ENCODE data around the gene STX3.
"Not testable (repeated sequence)": the region's sequence is repeated elsewhere in the genome, so short reads cannot be mapped to it uniquely, and the experiment has no call there.

Gene STX3

DNA sequence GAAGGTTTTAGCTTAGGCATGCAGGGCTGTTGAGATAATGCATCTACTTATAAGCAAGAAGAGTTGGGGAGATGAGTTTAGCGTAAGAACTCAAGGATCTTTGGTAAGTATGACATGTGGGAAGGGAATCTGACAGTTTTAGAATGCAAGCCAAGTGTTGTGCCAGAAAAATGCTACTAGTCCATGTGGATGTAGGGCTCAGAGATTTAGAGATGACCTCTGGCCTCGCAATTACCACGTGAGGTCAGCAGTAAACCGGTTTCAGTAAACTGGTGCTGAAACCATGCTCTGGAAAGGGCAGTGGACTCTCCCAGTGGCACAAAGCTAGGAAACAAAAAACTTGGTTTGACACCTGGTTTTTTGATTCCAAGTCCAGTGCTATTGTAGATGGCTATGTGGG, 36.5 kb downstream of the STX3 start:
- no peak for DNase-seq (ENCODE audit: low read depth)

GRCh38 chr11:59792507-59792906, 37.3 kb downstream of the STX3 start:
- no peak for DNase-seq (ENCODE audit: low read depth)

- no peak for DNase-seq (ENCODE audit: low read depth)
Observed at GRCh38 chr11:59794417-59794816, 39.2 kb downstream of the STX3 start.

DNA sequence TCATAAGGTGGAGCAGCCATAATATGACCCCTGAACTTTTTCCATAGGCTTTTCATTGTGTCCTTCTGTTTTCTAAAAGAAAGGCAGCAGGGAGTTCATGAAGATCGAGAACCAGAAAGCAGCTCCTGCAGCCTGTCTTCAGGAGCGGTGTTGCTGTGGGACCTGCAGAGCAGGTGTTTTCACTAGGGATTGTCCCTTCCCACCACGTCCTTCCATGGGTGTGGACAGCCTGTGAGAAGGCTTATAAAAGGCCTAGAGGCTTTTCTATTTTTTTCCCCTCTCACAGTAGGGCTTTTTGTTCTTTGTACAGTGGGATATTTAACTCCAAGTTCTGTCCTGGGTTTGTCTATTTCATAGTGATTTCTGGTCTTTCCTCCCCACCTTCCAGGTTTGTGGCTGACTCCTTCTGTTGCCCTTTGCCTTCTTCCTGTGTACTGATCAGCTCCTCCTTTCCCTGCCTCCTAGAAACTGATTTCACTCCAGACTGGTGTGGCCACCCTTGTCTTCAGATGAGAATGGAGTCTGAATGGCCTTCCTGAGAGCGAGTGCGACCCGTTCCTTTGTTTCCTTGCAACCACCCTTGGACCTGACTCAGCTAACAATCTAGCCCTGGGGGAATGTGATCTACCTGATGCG, 45.3 kb downstream of the STX3 start:
- no peak for DNase-seq (ENCODE audit: low read depth)

DNA sequence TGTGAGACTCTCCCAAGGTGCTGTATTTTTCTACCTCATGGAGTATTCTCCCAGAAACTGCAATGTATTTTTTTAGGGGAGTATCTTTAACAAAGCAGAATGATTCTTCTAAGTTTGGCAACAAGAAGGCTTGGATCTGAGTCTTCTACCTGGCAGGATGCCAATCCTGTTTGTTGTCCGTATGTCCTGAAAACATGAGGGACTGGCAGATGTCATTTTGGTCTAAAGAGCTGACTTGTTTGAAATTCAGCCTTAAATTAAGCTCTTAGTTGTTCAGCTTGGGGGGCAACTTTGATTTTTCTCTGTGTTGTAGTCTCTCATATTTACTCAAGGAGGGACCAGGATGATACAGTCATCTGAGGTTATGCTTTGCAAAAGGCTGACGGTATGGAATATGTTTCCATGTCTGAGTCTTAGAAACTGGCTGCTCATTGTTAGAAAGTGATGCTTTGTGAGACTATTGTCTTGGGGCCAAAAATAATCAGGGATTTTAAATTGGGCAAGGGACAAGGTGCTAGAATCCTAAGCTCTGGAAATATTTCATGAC, 46.1 kb downstream of the STX3 start:
- DNase-seq (ENCODE audit: low read depth) = no peak

GRCh38 chr11:59801981-59802638, 46.9 kb downstream of the STX3 start:
- DNase-seq (ENCODE audit: low read depth) = no peak

GRCh38 chr11:59802639-59803176, 47.5 kb downstream of the STX3 start:
- DNase-seq (ENCODE audit: low read depth) = no peak

DNA sequence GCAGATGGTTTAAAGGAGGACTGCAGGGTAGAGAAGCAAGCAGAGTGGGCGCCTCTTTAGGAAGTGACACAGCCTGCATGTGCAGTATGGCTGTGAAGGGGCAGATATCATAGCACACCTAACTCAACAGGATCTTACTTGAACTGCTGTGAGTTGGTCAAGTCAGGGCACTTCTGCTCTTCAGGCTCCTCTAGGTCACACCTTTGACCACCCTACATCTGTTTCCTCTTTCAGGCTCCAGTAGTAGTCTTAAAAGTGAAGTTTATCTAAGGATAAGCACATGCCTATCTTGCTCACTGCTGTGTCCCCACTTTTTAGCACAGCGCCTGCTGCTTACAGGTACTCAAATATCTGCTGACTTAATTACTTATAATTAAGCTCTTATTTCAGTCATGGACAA, 48.9 kb downstream of the STX3 start:
- no peak for DNase-seq (ENCODE audit: low read depth)

GRCh38 chr11:59807047-59807610, 52.0 kb downstream of the STX3 start:
- no peak for DNase-seq (ENCODE audit: low read depth)

DNA sequence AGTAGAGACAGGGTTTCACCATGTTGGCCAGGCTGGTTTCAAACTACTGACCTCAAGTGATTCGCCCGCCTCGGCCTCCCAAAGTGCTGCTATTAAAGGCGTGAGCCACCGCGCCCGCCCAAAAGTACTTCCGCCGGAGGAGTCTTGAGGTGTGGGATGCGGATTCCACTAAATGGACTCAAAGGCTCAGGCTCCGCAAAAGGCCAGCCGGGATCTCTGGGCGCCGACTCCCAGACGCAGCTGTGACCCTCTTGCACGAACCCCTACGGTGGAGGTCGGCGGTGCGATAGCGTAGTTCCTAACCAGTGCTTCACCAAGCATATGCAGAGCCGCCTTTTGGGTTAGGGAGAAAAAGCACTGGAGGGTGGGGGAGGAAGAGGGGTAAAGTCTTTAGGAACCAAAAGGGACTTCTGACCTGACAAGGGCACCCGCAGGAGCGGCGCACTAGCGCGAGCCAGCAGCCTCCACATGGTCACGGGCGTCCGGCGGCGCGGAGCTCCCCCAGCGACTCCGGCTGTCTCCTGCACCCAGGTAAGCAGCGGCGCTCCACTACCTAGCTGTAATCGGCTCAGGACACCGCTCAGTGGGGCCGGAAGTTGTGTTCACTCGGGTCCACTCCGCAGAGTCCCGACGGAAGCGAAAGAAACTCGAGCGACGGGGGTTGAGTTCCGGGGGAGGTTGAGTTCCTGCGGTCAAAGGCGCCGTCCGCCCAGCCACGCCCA, 55.2 kb downstream of the STX3 start, which contains the start of gene MRPL16:
Gene MRPL16, minus strand, starts transcription at position 590 of the 722 bp plus-strand sequence. Its CDS starts 120 bp downstream, at position 470.
- DNase-seq (ENCODE audit: low read depth) = peak; percentile 81

DNA sequence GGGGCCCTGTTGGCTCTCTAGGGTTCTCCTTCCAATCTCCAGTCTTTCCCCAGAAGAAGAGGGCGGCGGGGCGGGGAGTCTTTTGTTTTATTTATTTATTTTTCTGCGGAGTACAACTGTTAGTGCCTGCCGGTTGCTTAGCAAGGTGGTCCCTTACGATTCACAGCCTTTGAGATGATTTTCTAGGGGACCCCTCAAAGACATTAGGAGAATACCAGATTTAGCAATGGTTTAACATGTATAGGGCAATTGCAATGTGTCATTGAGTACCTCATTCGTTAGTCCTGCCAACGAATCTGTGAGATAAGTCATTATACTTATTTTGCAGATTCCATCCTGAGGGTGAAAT, 55.7 kb downstream of the STX3 start:
- DNase-seq (ENCODE audit: low read depth) = no peak

- DNase-seq (ENCODE audit: low read depth) = no peak
Observed at GRCh38 chr11:59812220-59812619, 57.0 kb downstream of the STX3 start.

GRCh38 chr11:59813364-59813763, 58.2 kb downstream of the STX3 start:
- DNase-seq (ENCODE audit: low read depth) = no peak

DNA sequence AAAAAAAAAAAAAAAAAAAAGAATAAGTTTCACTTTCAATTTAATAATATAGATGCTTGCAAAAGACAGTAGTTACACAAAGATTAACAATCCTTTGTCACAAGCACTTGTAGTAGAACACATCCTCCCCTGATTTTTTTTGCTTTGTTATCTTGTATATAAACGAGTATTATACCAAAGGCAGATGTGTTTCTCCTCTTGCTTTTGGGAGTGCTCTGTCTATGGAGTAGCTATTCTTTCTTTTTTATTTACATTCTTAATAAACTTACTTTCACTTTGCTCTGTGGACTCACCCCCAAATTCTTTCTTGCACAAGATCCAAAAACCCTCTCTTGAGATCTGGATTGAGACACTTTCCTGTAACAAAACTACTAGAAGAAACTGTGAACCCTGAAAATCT, 58.8 kb downstream of the STX3 start:
- no peak for DNase-seq (ENCODE audit: low read depth)

GRCh38 chr11:59815754-59816153, 60.6 kb downstream of the STX3 start:
- DNase-seq (ENCODE audit: low read depth) = no peak

- not testable (repeated sequence) for DNase-seq (ENCODE audit: low read depth)
Observed at GRCh38 chr11:59816434-59816833, 61.3 kb downstream of the STX3 start.

DNA sequence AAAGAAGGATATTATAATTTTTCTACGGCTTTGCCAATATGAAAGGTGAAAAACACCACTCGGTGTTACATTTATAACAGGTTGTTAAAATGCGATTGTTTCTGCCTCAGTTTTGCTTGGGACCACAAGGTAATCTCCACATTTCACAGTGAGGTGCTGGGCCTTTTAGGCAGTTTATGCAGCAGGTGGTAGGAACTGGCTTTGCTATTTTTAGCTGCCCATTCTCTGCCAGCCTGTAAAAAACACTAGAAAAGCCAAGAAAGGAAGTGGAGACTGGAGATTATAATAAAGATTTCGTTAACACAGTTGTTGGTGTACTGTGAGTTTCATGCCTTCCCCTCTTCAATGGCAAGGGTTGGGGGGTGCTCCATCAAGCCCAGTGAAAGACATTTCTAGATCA, 63.4 kb downstream of the STX3 start:
- DNase-seq (ENCODE audit: low read depth) = no peak

DNA sequence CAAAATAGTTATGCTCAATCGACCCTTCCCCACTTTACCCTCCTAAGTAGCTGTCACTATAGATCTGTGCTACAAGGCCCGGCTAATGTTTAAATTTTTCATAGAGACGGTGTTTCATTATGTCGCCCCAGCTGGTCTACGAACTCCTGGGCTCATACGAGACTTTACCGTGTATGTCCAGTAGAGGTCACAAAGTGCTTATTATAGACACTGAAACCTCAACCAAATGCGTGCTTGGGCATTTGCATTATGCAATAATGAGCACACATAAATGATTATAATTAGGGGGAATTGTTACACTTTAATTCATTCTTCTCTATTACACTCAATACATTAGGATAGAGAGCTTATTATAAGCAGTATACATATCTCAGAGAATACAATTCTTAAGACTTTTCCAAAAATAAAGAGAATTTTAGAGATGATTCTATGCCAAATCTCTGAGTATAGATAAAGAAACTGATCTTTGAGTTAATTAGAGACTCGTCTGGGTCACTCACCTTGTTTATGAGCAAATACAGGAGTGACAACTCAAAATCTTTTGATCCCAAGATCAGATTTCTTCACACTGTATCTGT, 67.9 kb downstream of the STX3 start:
- no peak for DNase-seq (ENCODE audit: low read depth)

DNA sequence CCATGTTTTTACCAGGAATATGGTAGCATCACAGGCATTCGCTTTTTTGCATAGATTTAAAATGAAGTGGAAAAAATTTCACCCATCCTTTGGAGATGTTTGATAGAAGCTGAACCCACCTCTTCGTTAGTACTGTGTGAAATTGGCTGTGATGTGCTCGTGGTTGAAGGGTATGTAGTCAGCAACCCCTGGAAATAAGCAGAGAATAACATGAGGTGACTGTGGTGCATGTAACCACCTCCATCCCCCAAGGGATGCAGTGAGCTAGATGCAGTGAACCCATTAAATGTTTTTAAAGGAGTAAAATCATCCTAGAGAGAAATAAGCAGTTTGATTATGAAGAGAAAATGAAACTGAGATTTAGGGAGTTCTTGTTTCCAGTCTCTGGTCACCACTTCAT, 74.2 kb downstream of the STX3 start:
- DNase-seq (ENCODE audit: low read depth) = no peak

DNA sequence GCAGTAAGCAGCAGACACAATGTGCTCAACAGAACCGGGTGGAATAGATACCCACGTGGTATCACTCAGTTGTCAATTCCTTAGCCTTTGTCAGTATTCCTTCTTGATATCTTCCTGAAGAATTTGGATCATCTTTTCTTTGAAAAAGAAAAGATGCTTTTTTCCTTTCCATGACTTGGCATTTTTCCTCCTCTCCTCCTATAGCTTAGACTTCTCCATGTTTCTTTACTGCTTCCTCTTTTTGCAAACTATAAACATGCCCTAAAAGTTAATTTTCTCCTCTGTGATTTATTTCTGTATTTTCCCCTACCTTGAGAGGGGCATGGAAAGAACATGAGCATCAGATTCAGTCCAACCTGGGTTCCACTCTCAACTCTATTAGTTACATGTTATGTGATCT, 78.4 kb downstream of the STX3 start:
- no peak for DNase-seq (ENCODE audit: low read depth)

DNA sequence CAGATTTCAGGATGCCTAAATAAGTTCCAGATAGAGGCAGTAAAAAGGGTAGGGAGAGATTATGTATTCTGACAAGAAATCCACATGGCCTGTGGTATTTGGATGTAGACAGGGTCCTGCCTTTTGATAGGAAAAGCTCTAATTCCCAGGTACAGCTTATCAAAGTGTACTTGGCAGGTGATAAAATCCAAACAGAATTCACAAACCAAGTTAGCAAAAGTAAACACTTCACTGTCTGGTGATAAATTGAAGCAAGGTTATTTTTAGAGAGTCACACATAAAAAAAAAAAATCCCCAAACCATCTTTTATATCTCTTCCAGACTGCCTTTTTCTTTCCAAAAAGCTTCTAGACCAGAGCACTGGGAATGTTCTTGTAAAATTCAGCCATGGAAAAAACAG, 84.4 kb downstream of the STX3 start:
- DNase-seq (ENCODE audit: low read depth) = no peak

- no peak for DNase-seq (ENCODE audit: low read depth)
Observed at GRCh38 chr11:59841514-59841913, 86.3 kb downstream of the STX3 start.

Data from stimulated activated CD8-positive, alpha-beta memory T cell treated with anti-CD3 and anti-CD28 coated beads, Interleukin-4, amount 100 ng/mL, for 24 hours (primary cell).